NCI-H510A (cell line): Measurements from ENCODE around the gene HNMT.
"Not testable (repeated sequence)": the region's sequence is repeated elsewhere in the genome, so short reads cannot be mapped to it uniquely, and the experiment has no call there.

Experiments used
- DNase-seq: peaks from one replicate; lab custom pipeline; 2025; lab: John Stamatoyannopoulos, UW

HNMT gene

DNA sequence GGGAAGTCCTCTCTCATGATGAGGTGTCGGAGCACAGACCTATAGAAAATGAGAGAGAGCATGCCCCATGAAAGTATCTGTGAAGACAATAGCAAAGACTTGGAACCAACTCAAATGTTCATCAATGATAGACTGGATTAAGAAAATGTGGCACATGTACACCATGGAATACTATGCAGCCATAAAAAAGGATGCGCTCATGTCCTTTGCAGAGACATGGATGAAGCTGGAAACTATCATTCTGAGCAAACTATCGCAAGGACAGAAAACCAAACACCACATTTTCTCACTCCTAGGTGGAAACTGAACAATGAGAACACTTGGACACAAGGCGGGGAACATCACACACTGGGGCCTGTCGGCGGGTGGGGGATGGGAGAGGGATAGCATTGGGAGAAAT is 79.3 kb downstream of the HNMT start:
- not testable (repeated sequence) for DNase-seq

DNA sequence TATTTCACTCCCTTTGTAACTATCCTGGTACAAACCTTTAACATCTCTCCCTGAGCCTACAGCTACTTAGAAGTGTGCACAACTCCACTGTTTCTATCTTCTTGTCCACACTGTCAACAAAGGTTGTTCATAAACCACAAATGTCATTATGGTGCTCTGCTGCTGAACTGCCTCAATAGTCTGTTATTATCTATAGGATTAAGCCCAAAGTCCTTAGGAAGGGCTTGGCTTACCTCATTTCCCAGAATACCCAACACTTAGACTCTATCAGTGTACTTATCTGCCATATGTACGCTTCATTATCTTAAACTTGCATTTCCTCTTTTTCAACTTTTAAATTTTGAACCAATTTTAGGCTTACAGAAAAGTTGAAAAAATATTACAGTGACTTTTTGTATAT is 94.2 kb downstream of the HNMT start:
- no peak for DNase-seq

DNA sequence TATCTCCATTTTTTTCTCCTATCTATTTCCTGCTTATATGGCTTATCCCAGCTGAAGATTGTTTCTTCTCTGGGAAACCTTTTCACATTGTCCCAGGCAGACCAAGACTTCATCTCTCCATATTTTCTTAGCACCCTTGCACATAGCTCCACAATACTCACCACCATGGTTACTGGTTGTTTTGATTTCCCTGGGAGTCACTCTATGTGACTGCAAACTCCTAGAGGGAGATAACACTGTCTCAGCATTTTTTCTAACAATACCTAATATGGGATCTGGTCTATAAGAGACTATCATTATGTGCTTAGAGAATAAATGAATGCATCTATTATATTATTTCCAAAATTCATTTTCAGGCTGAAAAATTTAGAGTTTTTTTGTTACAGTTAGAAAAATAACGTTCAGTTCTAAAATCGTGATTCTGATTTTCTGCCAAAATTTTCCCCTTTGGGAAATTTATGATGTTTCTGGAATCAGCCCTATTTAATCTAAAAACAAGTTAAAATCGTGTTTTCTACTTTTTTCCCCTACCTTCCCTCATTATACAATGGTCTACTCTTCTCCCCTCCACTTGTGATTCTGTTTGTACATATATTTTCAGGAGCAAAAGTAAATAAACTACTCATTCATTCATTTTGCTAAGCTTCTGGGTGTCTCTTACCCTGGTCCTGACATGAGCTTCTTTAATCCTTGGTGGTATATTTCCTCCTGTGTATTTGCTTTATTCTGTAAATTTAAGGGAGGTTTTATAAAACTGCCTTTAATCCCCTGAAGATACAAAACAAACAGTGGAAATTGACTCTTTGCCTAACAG is 95.4 kb downstream of the HNMT start:
- DNase-seq, result no peak

DNA sequence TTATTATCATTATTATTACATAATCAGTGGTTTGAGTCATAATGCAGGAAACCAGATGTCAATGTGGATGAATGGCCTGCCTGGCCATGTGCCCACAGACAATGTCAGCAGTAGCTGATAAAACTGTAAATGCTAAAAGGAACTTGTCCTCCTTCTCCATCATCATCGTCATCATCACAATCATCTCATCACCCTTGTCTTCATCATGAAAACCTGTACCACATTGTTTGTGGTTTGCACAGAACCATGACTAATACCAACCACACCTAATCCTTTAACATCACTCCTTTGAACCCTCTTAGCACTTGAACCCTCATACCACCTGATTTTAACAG is 96.0 kb downstream of the HNMT start:
- DNase-seq, result no peak

DNA sequence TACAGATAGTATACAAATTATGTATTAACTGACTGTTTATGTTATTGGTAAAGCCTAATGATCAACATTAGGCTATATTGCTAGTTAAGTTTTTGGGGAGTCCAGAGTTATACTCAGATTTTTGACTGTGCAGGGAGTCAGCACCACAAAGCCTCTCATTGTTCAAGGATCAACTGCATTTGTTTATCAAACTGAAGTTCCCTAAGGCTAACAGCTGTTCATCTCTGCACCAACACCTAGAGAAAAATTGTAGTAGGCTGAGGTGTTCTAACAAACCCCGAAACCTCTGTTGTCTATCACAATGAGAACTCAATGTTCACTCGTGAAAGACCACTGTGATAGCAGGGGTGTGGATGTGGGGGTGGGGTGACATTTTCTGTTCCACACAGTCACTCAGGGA is 97.7 kb downstream of the HNMT start:
- no peak for DNase-seq

DNA sequence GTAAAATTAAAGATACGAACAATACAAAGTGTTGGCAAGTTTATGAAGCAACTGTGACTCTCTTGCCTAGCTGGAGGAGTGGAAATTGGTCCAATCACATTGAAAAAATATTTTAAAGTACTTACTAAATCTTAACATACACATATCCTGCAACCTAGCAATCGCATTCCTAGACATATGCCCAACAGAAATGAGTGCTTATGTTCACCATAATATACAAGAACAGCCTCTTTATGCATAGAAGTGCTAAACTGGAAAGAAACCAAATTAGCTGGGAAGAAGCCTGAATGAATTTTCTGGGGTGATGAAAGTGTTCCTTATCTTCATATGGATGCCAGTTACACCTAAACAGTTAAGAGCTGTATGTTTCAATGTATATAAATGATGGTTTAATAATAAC is 98.9 kb downstream of the HNMT start:
- DNase-seq, result no peak
